ENCODE measurements around the gene FAF2. TPM values are rescaled to one million over a fixed set of nuclear protein-coding genes. Genes with fewer than 3 reads are reported as not detected.
A peak's percentile ranks its signal among the peaks of the same experiment; 100 is the strongest.
"Not testable (repeated sequence)": the region's sequence is repeated elsewhere in the genome, so short reads cannot be mapped to it uniquely, and the experiment has no call there.

The FAF2 gene
- total and polyA plus RNA-seq, 10 of the 15 experiments (the other 5 are each of a cell fraction or from before 2014, with no cell fraction given), result 19.0 to 45.1 (median 35.6) TPM

DNA sequence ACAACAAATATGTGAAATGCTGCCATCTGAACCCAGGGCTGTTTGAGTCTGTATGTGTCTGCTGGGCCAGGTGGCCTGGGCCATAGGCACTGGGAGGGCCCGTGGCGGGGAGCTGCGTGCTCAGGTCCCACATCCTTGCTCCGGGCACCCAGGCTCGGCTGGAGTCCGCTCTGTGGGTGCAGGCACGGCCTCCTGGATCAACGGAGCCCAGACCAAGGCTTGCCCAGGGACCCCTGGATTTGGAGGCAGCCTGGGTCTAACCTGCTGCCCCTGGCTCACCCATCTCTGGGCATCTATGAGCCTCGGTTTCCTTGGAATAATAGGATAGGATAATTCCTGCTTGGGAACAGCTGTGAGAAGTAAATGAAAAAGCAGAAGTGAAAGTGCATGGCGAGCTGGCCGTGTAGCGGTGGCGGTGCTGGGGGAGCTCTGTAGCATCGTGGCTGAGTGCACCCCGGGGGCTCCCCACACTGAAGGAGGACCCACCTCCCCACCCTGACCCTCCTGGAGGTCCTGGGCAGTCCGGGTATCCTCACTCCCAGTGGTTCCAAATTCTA is 102.2 kb downstream of the FAF2 start:
- DNase-seq (ENCODE audit: low read depth, low spot score), result no peak
- no peaks in the 10 kb centered on the region for H3K36me3 ChIP-seq (ENCODE audit: control insufficient read depth in 2 of 2, insufficient read depth in 2 of 2, low read length in 1 of 2)
- no peak overlapping the region for H3K4me2 ChIP-seq (ENCODE audit: control insufficient read depth, insufficient read depth)
- H3K4me3 ChIP-seq, result no peak overlapping the region
- H3K9ac ChIP-seq (ENCODE audit: control insufficient read depth, insufficient read depth, low read length), result no peak overlapping the region
- no peak overlapping the region for H3K27ac ChIP-seq (ENCODE audit: control insufficient read depth, insufficient read depth)
- ATAC-seq, result peak; percentile 69
- ChIA-PET CTCF (interaction anchor here (0.7 kb wide), 1 partner anchor 91 kb away, joined by 3 read pairs; no protein-coding TSS in a partner anchor), POLR2A (no interaction called here), SMC1A (ENCODE audit: uncharacterized antibody, unreplicated experiment) (no interaction called here), RAD21 (ENCODE audit: unreplicated experiment) (no interaction called here)
- BruUV-seq (replicated peaks), result no TSS peak
- H3K79me2 ChIP-seq (ENCODE audit: control insufficient read depth, insufficient read depth, low read length), result no peaks in the 10 kb centered on the region
- intact Hi-C loops (cut with micrococcal nuclease; ENCODE audit: unreplicated experiment), result no loop called here
- H4K20me1 ChIP-seq (ENCODE audit: control insufficient read depth, insufficient read depth), result no peaks in the 10 kb centered on the region
- H3K4me1 ChIP-seq (ENCODE audit: control insufficient read depth, insufficient read depth, low read length), result 0 out of 2 replicates have a peak, but pooled peaks cover 6% of the 10 kb centered on the region
- WGBS (ENCODE audit: insufficient coverage, insufficient replicate concordance, low lambda C conversion rate, missing lambda C conversion rate), result 20% methylated on average over 16 of the region's 16 CpGs
- peak; percentile 90 to 91 for TF ChIP-seq IKZF2 (IDR thresholded peaks at IDR 0.05)
- peak; percentile 97 for TF ChIP-seq IKZF1 (conservative IDR thresholded peaks at IDR 0.05)
- TF ChIP-seq DPF2 (IDR thresholded peaks at IDR 0.05), result peak; percentile 70
- TF ChIP-seq, protein P1, sequence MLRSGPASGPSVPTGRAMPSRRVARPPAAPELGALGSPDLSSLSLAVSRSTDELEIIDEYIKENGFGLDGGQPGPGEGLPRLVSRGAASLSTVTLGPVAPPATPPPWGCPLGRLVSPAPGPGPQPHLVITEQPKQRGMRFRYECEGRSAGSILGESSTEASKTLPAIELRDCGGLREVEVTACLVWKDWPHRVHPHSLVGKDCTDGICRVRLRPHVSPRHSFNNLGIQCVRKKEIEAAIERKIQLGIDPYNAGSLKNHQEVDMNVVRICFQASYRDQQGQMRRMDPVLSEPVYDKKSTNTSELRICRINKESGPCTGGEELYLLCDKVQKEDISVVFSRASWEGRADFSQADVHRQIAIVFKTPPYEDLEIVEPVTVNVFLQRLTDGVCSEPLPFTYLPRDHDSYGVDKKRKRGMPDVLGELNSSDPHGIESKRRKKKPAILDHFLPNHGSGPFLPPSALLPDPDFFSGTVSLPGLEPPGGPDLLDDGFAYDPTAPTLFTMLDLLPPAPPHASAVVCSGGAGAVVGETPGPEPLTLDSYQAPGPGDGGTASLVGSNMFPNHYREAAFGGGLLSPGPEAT (IDR thresholded peaks at IDR 0.05; ENCODE audit: low read depth), result peak; percentile 63
- no peak for TF ChIP-seq ZNF274 (IDR thresholded peaks at IDR 0.05; ENCODE audit: insufficient read depth, insufficient read length)
- TF ChIP-seq IRF4 (IDR thresholded peaks at IDR 0.05; ENCODE audit: low read depth, low read length), result peak; percentile 41; the same call in 1 of the 2 replicates
- no peak for TF ChIP-seq YBX1 (IDR thresholded peaks at IDR 0.05)
- TF ChIP-seq MTA2 (IDR thresholded peaks at IDR 0.05; ENCODE audit: low read depth), result 0 out of 2 replicates have a peak, but pooled peaks have one; percentile 51
- TF ChIP-seq SPI1 (IDR thresholded peaks at IDR 0.05; ENCODE audit: borderline replicate concordance, insufficient read depth, low read depth, low read length), result peak; percentile 97
- peak; percentile 6; the same call in 1 of the 2 replicates for TF ChIP-seq TCF12 (IDR thresholded peaks at IDR 0.05; ENCODE audit: low read depth, low read length)
- TF ChIP-seq CEBPB (IDR thresholded peaks at IDR 0.05; ENCODE audit: borderline replicate concordance in 1 of 2, low read depth in 2 of 2, low read length in 2 of 2), result no peak
- TF ChIP-seq GATAD2B (conservative IDR thresholded peaks at IDR 0.05; ENCODE audit: low read depth), result peak; percentile 62; the same call in 1 of the 2 replicates
- peak; percentile 51 for TF ChIP-seq EED (IDR thresholded peaks at IDR 0.05; ENCODE audit: low read depth)
- TF ChIP-seq MYB (IDR thresholded peaks at IDR 0.05; ENCODE audit: borderline replicate concordance, low read depth, low read length), result no peak
- peaks cover 0 to 2% of the 10 kb centered on the region in 2 experiments; a peak in 2 of 4 replicates for H3K27me3 ChIP-seq (replicated peaks in 1 of 2; ENCODE audit: control insufficient read depth in 2 of 2, insufficient read depth in 2 of 2, low read length in 1 of 2)
- no peak overlapping the region for H2AFZ ChIP-seq (ENCODE audit: control insufficient read depth, low read depth, low read length)
- no peak for FAIRE-seq
- no peaks in the 10 kb centered on the region for H3K9me3 ChIP-seq (replicated peaks; ENCODE audit: control insufficient read depth, insufficient read depth, low read length)
- in situ Hi-C loops (cut with MboI), result no loop called here

DNA sequence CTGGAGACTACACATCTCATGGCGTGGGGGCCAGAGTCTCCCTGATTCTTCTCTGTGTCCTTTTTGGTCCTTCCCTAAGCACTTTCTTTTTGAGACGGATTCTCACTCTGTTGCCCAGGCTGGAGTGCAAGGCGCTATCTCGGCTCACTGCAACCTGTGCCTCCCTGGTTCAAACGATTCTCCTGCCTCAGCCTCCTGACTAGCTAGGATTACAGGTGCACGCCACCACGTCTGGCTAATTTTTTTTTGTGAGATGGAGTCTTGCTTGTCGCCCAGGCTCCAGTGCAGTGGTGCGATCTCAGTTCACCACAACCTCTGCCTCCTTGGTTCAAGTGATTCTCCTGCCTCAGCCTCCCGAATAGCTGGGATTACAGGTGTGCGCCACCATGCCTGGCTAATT is 102.8 kb downstream of the FAF2 start:
- POLR2A ChIA-PET; H4K20me1 ChIP-seq (ENCODE audit: control insufficient read depth, insufficient read depth); intact Hi-C loops (cut with micrococcal nuclease; ENCODE audit: unreplicated experiment); H3K4me1 ChIP-seq (ENCODE audit: control insufficient read depth, insufficient read depth, low read length); H3K27ac ChIP-seq (ENCODE audit: control insufficient read depth, insufficient read depth); H3K9ac ChIP-seq (ENCODE audit: control insufficient read depth, insufficient read depth, low read length); SMC1A ChIA-PET (ENCODE audit: uncharacterized antibody, unreplicated experiment); CTCF ChIA-PET; DNase-seq (ENCODE audit: low read depth, low spot score); ATAC-seq; H3K4me3 ChIP-seq; FAIRE-seq; H3K36me3 ChIP-seq (ENCODE audit: control insufficient read depth in 2 of 2, insufficient read depth in 2 of 2, low read length in 1 of 2); RAD21 ChIA-PET (ENCODE audit: unreplicated experiment); H3K79me2 ChIP-seq (ENCODE audit: control insufficient read depth, insufficient read depth, low read length); H3K27me3 ChIP-seq (replicated peaks in 1 of 2; ENCODE audit: control insufficient read depth in 2 of 2, insufficient read depth in 2 of 2, low read length in 1 of 2); BruUV-seq (replicated peaks); H3K9me3 ChIP-seq (replicated peaks; ENCODE audit: control insufficient read depth, insufficient read depth, low read length); H3K4me2 ChIP-seq (ENCODE audit: control insufficient read depth, insufficient read depth); H2AFZ ChIP-seq (ENCODE audit: control insufficient read depth, low read depth, low read length); in situ Hi-C loops (cut with MboI): not testable (repeated sequence)
- 69% methylated on average over 11 of the region's 11 CpGs for WGBS (ENCODE audit: insufficient coverage, insufficient replicate concordance, low lambda C conversion rate, missing lambda C conversion rate)

All from GM12878 (cell line).